ENCODE results near the gene GLRA3. TPM values are rescaled to one million over a fixed set of nuclear protein-coding genes. Genes with fewer than 3 reads are reported as not detected.

GLRA3 gene
- total and polyA plus RNA-seq, 9 donors, result not detected

GRCh38 chr4:174613979-174614378 is 215.1 kb downstream of the GLRA3 start:
- TF ChIP-seq CTCF (IDR thresholded peaks at IDR 0.05) (no peak), EP300 (IDR thresholded peaks at IDR 0.05) (no peak), POLR2A (IDR thresholded peaks at IDR 0.05) (no peak)
- DNase-seq, result no peak
- no peaks in the 10 kb centered on the region for H3K4me1 ChIP-seq (ENCODE audit: insufficient read depth)
- 87 to 92% (median 89%) methylated on average over 1 of the region's 1 CpG for WGBS, 3 donors
- intact Hi-C loops (cut with DNase I), result no loop called here
- no peak overlapping the region for H3K27ac ChIP-seq
- H3K9me3 ChIP-seq, result no peaks in the 10 kb centered on the region
- H3K4me3 ChIP-seq, result no peak overlapping the region
- H3K36me3 ChIP-seq, result no peaks in the 10 kb centered on the region
- no peaks in the 10 kb centered on the region for H3K27me3 ChIP-seq

GRCh38 chr4:174611792-174612191 is 217.3 kb downstream of the GLRA3 start:
- no peak for TF ChIP-seq EP300 (IDR thresholded peaks at IDR 0.05)
- no peak for TF ChIP-seq CTCF (IDR thresholded peaks at IDR 0.05)
- TF ChIP-seq POLR2A (IDR thresholded peaks at IDR 0.05), result no peak
- intact Hi-C loops (cut with DNase I), result no loop called here
- no peaks in the 10 kb centered on the region for H3K27me3 ChIP-seq
- no peak overlapping the region for H3K27ac ChIP-seq
- H3K9me3 ChIP-seq, result no peaks in the 10 kb centered on the region
- 74 to 81% (median 78%) methylated on average over 1 of the region's 1 CpG for WGBS, 3 donors
- H3K4me3 ChIP-seq, result no peak overlapping the region
- no peaks in the 10 kb centered on the region for H3K4me1 ChIP-seq (ENCODE audit: insufficient read depth)
- no peaks in the 10 kb centered on the region for H3K36me3 ChIP-seq
- no peak for DNase-seq

GRCh38 chr4:174607792-174608191 is 221.3 kb downstream of the GLRA3 start:
- no peaks in the 10 kb centered on the region for H3K36me3 ChIP-seq
- no peaks in the 10 kb centered on the region for H3K27me3 ChIP-seq
- no peak overlapping the region for H3K4me3 ChIP-seq
- no peaks in the 10 kb centered on the region for H3K4me1 ChIP-seq (ENCODE audit: insufficient read depth)
- 28 to 55% (median 34%) methylated on average over 1 of the region's 1 CpG for WGBS, 3 donors
- TF ChIP-seq EP300 (IDR thresholded peaks at IDR 0.05), result no peak
- TF ChIP-seq CTCF (IDR thresholded peaks at IDR 0.05), result no peak
- no peak for TF ChIP-seq POLR2A (IDR thresholded peaks at IDR 0.05)
- intact Hi-C loops (cut with DNase I), result no loop called here
- H3K27ac ChIP-seq, result no peak overlapping the region
- no peak for DNase-seq
- no peaks in the 10 kb centered on the region for H3K9me3 ChIP-seq

GRCh38 chr4:174604198-174604597 is 224.8 kb downstream of the GLRA3 start:
- Histone ChIP-seq H3K9me3 (no peaks in the 10 kb centered on the region), H3K36me3 (no peaks in the 10 kb centered on the region), H3K27me3 (no peaks in the 10 kb centered on the region), H3K27ac (no peak overlapping the region), H3K4me3 (no peak overlapping the region), H3K4me1 (ENCODE audit: insufficient read depth) (no peaks in the 10 kb centered on the region)
- intact Hi-C loops (cut with DNase I), result no loop called here
- 13 to 32% (median 25%) methylated on average over 4 of the region's 4 CpGs for WGBS, 3 donors
- TF ChIP-seq EP300 (IDR thresholded peaks at IDR 0.05) (no peak), CTCF (IDR thresholded peaks at IDR 0.05) (no peak), POLR2A (IDR thresholded peaks at IDR 0.05) (no peak)
- DNase-seq, result no peak

GRCh38 chr4:174600391-174600790 is 228.7 kb downstream of the GLRA3 start:
- no peaks in the 10 kb centered on the region for H3K4me1 ChIP-seq (ENCODE audit: insufficient read depth)
- H3K27ac ChIP-seq, result no peak overlapping the region
- H3K9me3 ChIP-seq, result no peaks in the 10 kb centered on the region
- DNase-seq, result no peak
- 37 to 66% (median 51%) methylated on average over 1 of the region's 1 CpG for WGBS, 3 donors
- TF ChIP-seq POLR2A (IDR thresholded peaks at IDR 0.05), result no peak
- no peak for TF ChIP-seq EP300 (IDR thresholded peaks at IDR 0.05)
- TF ChIP-seq CTCF (IDR thresholded peaks at IDR 0.05), result no peak
- H3K4me3 ChIP-seq, result no peak overlapping the region
- no peaks in the 10 kb centered on the region for H3K36me3 ChIP-seq
- no peaks in the 10 kb centered on the region for H3K27me3 ChIP-seq
- intact Hi-C loops (cut with DNase I), result no loop called here

Measured in ovary (tissue), 9 donors.